ENCODE measurements around the gene CCM2.
A peak's percentile ranks its signal among the peaks of the same experiment; 100 is the strongest.

Gene CCM2

DNA sequence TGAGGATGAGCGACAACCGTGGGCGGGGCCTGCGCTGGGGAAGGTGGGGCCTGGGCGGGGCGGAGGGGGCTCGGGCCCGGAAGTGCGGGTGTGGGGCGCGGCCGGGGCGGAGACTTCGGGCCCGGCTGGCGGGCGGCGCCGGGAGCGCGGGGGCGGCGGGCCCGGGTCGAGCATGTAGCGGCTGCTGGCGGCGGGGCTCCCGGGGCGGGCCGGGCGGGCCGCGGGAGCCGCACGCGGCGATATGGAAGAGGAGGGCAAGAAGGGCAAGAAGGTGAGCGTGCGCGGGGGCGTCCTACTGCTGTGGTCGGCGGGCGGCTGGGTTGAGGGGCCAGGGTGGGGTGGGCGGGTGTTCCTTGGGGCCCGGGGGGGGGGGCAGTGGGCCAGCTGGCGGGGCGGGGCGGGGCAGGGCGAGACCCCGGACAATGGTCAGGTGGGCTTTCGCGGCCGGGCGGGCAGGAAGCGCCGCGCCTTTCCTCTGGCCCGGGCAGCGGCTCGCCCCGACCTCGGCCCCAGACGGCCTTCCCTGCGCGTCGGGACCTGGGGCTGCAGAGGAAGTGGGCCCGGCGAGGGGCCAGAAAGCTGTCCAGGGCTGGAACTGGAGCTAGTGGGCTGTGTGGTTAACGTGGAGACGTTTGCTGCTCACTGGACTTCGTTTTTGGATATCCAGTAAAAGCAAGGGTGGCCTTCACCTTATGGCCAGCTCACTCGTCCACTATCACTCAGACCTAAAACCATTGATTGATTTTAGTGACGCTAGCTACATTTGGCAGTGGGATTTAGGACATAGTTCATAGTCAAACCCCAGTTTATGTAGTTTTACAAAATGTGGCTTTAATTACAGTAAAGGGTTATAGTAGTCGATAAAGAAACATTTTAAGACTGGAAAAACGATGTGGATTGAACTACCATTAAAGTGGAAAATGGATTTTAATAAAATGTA lies at the start of gene CCM2:
CCM2 (plus strand) TSS at position 109 of the 940 bp plus-strand sequence; CDS start at position 242, 133 bp downstream.
- DNase-seq = peak; percentile 31 to 55

DNA sequence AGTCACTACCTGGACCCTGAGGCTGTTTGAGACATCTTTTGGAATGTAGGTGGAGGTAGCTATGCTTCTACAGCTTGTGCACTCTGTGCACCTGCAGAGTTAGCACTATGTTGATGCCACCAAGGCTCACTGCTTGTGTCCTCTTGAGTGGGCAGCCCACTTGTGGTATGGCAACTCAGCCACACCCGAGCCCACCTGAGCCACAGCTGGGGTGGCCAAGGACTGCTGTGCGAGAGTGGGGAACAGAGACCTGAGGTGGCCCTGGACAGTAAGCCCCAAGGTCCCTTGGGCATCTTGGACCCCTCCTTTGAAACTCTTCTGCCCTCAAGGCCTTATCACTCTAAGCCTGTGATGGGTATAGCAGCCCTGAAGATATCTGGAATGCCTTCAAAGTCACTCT lies 46.8 kb upstream of the CCM2 start:
- no peak for DNase-seq

DNA sequence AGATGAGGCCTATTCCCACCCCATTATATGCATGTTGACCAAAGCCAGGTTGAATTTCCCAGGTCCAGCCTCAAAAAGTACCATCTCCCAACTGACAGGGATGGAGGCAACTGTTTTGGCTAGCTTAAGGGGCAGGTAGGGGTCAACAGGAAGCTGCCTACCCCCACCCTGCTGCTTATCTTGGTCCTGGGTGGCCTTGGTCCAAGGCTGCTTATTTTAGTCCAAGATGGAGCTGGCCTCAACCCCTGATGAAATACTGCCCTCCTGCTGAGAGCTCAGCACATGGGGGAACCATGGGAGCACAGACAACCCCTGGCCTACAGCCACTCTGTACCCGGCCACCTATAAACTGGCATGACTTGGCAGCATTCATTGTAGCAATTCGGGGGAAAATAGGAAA lies 44.3 kb upstream of the CCM2 start:
- no peak for DNase-seq

DNA sequence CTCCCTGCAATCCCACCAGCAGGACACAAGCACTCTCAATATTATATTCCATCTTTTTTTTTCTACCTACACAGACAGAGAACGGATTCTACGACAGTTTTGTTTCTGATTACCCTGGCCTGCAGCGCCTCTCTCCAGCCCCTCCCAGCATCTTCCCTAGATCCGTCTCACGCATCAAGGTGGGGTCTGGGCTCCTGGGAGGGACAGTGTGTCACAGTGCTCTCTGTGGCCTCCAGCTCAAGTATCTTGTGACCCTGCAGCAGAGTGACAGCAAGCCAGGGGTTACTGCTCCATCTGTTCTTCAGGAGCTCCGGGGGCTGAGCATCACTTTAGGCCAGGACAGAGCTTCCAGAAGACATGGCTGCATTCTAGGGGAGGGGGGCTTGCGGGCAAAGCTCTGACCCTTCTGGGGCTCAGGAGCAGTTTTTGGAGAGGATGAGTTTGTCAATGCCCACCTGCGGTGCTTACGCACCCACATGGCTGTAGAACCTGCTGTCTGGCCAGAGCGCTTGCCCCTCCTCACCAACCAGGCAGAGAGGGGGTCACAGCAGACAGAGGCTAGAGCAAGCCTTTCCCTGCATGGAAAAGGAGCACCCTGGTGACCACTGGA lies 43.7 kb upstream of the CCM2 start:
- DNase-seq = no peak

DNA sequence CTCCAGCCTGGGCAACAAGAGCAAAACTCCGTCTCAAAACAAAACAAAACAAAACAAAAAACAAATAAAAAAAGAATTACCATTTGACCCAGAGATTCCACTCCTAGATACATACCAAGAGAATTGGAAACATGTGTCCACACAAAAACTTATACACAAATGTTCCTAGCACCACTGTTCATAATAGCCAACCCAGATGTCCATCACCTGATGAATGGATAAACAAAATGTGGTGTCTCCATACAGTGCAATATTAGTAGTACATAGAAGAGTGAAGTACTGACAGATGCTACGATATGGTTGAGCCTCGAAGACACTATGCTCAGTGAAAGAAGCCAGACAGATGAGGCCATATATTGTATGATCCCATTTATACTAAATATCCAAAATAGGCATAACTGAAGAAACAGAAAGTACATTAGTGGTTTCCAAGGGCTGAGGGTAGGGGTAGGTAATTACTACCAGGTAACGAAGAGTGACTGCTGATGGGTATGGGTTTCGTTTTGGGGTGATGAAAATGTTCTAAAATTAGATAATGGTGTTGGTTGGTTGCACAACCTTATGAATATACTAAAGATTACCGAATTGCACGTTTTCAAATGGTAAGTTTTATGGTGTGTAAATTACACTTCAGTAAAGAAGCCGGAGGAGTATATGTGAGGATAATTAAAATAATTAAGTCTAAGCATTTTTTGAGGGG lies 41.2 kb upstream of the CCM2 start:
- no peak for DNase-seq

DNA sequence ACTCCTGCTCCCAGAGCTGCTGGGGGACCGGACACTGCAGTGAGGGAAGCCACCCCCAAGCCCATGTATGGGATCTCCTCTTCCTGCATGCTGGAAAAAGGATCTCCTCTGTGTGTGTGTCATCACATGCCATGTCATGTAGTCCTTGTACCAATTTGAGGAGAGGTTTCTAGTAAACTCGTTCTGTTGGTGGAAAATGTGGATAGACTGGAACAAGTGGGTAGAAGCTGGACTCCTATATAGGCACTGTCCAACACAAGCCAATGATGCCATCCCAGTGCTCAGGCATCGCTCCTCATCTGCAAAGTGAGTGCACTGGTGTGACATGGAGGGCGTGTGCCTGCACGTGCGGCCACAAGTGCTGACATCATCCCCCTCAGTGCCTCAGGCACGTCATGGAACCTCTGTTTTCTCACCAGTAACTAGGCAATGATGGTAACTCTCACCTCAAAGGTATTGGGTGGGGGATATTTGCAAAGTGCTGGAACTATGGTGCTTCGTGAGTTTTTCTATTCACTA lies 40.5 kb upstream of the CCM2 start:
- DNase-seq = no peak

DNA sequence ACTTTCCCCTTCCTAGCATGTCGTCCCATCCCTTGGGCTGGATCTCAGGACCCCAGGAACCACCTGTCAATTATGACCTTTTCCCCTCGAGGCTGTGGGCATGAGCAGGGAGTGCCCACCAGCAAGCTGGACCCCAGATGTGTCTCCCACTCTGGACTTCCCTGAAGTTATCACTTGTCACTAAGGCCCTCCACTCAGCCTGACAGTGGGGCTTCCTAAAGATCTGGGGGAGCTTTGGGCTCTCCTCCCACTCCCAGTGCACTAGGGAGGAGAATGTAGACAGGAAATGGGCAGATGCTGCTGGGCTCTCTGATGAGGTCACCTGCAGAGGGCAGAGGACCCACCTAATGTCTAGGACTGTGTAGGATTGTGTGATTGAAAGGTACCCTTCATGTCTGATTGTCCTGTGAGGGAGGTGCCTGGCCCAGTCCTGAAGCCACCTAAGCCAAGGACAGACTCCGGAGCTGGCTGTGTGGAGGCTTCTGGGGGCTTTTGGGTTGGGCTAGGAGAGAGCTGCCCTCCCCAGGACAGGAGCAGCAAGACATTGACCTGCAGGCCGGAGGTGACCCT lies 39.9 kb upstream of the CCM2 start:
- no peak for DNase-seq

DNA sequence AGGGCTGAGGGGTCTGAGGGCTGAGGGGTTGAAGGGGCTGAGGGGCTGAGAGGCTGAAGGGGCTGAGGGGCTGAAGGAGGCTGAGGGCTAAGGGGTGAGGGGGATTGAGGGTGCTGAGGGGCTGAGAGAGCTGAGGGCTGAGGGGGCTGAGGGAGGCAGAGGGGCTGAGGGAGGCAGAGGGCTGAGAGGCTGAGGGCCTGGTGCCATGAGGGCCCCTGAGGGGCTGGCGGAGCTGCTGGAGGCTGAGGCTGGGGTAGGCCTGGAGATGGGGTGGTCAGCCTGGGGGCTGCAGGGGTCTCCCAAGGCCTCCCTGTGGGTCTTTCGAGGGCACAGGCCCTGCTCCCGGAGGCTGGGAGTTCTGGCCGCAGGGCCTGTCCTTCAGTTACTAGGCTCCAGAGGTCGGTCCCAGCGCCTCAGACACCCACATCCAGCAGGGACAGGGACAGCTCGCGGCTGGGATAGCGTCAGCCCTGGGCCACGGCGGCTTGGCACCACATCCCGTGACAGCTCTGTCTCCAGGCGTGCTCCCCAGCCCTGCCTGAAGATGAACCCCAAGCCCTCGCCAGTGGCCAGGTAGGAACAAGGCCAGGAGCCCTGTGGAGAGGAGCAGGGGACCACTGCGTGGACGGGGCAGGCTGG lies 38.0 kb upstream of the CCM2 start:
- no peak for DNase-seq

DNA sequence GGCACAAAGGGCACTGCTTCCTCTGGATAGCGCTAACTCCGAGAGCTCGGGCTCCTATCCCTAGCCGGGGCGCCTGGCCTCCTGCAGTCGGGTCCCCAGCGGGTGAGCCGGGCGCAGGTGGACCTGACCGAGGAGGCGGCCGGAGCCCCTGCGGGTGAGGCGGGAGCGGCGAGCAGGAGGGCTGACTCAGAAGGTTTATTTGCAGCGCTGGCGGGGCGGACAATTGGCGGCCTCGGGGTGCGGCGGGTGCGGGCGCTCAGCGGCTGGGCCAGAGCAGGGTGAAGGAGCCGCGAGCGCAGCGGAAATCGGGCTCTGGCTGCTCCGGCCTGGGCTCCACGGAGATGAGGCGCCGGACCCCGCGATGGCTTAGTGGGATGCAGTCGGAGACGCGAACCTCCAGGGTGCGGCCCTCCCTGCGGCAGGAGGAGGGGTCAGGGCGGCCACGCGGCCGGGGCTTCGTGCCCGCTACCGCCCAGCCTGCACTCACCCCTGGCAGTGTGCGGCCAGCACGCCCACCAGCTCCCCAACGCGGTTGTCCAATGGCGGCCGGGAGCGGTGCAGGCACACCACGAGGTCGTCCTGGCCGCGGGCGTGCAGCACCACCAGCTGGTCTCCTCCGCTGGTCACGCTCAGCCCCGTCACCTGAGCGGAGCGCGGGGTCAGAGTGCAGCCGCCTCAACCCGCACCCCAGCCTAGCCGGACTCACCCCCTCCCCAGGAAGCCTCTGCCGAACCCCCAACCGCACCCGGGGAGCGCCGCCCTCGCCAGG lies 37.3 kb upstream of the CCM2 start:
- DNase-seq = no peak

DNA sequence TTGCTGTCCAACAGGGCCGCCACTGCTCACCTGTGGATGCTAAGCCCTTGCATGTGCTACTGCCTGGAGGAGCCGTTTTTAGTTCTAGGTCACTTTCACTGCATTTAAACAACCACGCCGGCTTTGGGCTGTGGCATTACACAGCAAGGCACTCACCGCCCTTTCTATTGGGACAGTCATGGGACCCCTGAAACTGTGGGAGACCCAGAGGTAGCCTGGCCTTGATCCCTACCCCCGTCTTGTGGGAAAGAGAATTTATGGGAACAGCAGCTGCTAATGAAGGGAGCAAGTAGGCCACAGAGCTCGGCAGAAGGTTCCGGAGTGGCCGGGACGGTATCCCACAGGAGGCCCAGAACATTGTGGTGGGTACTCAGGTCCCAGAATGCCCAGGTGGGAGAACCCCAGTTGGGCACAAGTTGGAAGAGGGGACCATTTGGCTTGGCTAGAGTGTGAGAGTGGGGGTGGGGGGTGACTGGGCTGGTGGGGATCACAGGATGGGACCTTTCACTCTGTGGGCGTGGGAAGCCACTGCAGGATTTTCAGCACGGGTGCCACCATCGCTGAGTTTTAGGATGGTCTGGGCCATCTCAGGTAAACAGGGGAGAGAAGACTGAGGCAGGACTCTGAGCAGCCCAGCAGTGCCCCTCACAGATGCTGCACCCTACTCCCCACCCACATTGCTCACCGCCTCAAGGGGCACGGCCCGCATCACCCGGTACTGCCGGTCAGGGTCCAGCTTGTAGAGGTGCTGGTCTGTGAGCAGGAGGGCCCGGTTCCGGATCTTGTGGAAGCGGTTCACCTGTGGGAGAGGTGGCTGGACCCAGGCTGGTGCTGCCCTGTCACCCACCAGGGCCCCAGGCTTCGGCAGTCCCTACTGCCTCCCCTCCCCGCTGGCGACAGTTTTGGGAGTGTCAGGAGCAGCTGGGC lies 36.4 kb upstream of the CCM2 start:
- DNase-seq = no peak

DNA sequence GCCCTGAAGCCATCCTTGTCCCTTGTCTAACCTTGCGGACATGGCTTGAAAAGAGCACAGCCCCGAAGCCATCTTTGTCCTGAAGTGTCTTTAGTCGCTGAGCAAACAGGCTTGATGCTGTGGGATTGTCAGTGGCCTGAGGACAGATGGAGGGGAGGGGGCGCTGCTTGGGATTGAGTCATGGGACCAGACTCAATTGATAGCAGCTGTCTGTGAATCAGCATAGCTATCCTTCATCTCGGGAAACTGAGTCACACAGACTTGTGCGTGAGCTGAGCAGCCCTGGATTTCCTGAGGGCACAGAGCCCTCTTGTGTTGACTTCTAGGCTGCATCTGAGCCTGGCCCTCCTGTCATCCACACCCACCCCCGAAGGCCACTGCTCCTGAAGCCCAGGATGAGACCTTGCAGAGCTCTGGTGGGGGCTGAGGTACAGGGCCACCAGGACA lies 35.6 kb upstream of the CCM2 start:
- no peak for DNase-seq

DNA sequence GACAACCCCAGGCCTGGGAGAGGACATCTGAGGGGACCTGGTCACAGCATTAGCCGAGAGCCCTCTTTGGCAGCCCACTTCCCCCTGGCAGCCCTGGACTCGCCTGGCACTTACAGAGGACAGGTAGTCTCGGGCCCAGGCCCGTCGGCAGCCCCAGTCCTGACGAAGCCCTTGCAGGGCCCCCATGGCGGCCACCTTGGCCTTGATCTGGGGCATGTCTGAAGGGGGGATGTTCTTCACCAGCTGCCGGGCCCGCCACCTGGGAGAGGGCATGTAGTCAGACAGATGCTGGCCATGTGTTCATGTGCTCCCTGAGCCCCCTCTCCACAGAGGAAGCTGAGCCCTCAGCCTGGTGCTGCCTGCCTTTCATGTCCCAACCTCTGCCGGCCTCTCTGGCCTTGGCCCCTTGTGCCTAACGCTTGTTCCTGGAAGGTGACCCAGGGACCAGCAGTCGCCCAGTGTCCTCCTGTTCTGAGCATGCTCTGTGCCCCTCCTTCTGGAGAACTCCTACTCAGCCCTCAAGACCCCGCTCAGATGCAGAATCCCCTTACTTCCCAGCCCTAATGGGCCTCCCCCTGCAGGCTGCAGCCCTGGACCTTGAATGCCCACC lies 35.1 kb upstream of the CCM2 start:
- no peak for DNase-seq

DNA sequence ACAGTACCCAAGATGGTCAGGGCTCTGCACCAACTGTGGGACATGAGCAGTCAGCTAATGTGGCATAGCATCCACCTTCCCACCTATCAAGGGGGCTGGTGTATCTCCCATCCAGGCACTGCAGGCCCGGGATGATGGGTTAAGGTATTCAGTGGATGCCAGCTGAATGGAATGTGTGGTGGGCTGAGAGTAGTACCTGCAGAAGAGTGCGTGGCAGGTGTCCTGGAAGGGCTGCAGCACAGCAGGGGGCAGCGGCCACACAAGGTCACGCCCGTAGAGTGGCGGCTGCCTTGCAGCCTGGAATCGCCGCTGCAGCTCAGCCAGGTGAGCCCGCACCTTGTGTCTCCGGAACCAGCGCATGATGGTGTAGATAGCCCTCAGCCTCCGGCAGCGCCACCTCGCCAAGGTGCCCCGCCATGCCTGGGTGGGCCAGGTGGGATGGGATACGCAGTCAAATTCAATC lies 34.5 kb upstream of the CCM2 start:
- no peak for DNase-seq

DNA sequence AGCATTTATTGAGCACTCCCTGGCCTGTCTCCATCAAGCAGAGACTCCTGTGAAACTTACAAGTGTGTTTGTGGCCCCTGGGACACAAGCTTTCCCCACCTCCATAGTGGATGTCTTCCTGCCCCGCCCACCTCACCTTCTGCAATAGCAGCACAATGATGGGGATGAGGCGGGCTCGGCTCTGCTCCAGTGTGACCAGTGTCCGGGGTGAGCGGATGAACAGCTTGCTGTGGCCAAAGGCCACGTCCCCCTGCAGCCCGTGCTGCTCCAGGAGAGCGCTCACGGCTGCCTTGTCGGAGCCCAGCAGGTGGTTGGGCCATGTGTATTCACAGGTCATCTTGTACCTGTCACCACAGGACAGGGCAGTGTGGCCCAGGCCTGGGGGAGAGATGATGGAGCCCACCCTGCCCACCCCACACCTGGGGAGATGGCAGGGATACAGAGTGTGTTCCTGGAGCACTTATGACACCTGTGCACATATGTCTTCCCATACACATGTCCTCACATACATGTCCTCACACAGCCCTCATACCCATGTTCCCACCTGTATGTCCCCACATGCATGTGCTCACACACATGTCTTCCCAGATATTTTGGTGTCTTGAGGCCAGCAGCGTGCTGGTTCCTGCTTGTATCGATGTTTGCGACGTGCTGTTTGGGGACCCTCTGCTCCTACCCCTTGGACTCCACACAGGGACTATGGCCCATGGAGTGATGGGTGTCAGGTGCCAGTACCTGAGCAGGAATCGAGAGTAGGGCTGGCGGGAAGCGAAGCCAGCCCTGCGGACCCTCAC lies 33.9 kb upstream of the CCM2 start:
- DNase-seq = no peak

DNA sequence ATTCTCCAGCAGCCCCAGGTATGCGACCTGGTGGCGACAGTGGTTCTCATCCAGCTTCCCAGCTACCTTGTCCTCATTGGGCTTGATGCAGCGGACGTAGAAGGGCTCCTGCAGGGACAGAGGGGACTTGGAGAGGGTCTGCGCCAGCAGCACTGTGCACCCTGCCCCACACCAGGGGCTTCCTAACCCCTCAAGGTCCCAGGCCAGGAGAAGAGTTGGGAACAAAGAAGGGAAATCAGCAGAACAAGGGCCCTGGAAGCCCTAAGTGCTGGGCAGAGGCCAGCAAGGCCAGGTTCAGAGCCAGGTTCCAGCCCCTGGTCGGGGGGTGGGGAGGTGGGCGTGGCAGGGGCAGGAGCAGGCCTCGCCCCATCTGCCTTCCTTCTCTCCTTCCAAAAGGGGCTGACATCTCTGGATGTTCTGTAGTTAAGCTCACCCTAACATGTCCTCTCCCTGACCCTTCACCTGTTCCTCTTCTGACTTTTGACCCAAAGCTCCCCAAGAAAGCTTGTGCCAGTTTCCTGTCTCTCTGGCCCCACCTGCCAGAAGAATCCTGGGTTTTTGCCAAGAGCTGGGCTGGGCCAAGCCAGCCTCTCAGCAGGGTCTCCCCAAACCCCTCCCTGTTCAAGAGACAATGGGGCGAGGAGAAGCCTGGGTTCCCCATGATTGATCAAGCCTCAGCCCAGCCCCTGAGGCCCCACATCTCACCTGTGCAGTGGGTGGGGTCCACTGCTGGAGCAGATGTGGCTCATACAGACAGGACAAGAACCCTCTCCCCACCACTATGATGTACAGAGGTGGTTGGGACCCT lies 33.1 kb upstream of the CCM2 start:
- DNase-seq = peak in 1 of 2 experiments; percentile 10

DNA sequence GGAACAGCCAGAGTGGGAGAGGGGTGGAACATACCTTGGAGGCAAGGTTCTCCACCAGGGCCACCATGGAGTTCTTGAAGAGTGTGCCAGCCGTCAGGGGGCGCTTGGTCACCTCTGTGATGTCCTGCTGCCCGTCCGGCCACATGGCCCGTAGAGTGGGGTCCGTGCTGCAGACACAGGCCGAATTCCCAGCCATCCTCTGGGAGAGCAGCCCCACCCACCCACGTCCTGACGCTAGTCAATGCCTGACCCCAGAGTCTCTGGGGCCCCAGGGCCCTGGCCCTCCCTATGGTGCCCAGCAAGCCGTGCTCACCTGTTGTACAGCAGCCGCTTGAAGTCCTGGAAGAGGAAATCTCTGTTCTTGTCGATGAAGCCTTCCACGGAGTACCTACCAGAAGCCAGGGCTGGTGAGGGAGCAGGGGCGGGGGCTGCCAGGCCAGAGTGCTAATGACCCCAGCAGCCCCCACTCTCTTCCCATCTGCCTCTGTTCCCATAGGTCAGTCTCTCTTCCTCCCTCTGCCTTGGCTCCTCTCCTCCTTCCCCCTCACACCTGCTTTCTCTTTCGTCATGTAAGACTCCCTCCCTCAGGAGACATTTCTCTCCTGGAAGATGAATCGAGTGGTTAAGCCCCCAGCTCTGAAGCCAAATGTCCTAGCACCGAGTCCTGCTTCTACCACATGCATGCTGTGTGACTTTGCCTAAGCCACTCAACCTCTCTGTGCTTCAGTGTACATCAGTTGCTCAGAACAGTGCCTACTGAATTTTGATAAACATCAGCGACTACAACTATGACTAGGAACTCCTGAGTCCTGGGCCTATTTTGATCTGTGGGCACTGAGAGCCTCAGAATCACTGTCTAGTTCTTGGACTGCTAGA lies 32.2 kb upstream of the CCM2 start:
- no peak for DNase-seq

DNA sequence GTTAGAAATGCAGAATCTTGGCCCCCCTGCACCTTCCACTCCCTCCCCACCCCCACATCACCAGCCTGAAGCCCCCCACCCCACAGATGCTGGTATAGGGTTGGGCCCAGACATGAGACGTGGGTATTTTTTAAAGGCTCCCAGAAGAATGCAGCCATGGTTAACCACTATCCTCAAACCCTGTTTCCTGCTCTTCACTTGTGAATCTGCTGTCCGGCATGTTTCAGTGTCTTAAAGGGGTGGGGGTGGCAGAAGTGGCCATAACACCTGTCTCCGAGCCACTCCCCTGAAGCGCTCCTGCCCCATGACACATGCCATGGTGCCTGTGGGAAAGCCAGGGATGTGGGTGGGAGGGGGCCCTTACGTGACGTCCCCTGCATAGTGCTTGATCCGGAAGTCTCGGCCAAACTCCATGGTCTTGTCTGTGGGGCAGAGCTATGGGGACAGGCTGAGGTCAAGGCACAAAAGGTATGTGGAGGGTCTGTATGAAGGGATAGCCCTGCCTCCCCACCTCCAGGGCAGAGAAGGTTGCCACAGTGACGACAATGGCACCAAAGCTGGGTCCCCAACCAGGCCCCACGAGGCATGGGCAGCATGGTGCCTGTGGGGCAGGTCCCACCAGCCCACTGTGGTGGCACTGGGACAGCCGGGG lies 30.8 kb upstream of the CCM2 start:
- no peak for DNase-seq

All from NCI-H2081 (cell line).